ENCODE results near the gene SYNE1. TPM values are rescaled to one million over a fixed set of nuclear protein-coding genes. Genes with fewer than 3 reads are reported as not detected.

Gene SYNE1
- total and polyA plus RNA-seq, 2 of the 8 experiments (the other 6 are each of a cell fraction or from before 2014, with no cell fraction given) = 2.8 to 5.5 TPM

DNA sequence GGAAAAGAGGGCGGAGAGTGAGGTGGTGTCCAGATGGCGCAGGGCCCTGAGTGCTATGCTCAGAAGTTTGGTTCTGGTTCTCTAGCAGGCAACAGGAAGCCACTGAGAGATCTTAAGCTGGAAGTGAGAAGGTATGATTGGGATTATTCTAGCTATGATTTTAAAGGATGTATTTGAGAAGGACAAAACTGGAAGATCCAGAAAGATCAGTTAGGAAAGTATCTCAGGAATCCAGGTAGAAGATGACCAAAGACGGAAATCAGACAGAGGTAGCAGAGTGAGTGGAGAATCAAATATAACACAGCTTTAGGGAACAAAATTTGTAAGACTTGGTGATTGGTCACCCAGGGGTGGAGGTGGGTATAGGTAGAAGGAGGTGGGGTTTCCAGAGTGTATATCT lies 5.8 kb downstream of the SYNE1 start (continued):
- TF ChIP-seq, protein P1, sequence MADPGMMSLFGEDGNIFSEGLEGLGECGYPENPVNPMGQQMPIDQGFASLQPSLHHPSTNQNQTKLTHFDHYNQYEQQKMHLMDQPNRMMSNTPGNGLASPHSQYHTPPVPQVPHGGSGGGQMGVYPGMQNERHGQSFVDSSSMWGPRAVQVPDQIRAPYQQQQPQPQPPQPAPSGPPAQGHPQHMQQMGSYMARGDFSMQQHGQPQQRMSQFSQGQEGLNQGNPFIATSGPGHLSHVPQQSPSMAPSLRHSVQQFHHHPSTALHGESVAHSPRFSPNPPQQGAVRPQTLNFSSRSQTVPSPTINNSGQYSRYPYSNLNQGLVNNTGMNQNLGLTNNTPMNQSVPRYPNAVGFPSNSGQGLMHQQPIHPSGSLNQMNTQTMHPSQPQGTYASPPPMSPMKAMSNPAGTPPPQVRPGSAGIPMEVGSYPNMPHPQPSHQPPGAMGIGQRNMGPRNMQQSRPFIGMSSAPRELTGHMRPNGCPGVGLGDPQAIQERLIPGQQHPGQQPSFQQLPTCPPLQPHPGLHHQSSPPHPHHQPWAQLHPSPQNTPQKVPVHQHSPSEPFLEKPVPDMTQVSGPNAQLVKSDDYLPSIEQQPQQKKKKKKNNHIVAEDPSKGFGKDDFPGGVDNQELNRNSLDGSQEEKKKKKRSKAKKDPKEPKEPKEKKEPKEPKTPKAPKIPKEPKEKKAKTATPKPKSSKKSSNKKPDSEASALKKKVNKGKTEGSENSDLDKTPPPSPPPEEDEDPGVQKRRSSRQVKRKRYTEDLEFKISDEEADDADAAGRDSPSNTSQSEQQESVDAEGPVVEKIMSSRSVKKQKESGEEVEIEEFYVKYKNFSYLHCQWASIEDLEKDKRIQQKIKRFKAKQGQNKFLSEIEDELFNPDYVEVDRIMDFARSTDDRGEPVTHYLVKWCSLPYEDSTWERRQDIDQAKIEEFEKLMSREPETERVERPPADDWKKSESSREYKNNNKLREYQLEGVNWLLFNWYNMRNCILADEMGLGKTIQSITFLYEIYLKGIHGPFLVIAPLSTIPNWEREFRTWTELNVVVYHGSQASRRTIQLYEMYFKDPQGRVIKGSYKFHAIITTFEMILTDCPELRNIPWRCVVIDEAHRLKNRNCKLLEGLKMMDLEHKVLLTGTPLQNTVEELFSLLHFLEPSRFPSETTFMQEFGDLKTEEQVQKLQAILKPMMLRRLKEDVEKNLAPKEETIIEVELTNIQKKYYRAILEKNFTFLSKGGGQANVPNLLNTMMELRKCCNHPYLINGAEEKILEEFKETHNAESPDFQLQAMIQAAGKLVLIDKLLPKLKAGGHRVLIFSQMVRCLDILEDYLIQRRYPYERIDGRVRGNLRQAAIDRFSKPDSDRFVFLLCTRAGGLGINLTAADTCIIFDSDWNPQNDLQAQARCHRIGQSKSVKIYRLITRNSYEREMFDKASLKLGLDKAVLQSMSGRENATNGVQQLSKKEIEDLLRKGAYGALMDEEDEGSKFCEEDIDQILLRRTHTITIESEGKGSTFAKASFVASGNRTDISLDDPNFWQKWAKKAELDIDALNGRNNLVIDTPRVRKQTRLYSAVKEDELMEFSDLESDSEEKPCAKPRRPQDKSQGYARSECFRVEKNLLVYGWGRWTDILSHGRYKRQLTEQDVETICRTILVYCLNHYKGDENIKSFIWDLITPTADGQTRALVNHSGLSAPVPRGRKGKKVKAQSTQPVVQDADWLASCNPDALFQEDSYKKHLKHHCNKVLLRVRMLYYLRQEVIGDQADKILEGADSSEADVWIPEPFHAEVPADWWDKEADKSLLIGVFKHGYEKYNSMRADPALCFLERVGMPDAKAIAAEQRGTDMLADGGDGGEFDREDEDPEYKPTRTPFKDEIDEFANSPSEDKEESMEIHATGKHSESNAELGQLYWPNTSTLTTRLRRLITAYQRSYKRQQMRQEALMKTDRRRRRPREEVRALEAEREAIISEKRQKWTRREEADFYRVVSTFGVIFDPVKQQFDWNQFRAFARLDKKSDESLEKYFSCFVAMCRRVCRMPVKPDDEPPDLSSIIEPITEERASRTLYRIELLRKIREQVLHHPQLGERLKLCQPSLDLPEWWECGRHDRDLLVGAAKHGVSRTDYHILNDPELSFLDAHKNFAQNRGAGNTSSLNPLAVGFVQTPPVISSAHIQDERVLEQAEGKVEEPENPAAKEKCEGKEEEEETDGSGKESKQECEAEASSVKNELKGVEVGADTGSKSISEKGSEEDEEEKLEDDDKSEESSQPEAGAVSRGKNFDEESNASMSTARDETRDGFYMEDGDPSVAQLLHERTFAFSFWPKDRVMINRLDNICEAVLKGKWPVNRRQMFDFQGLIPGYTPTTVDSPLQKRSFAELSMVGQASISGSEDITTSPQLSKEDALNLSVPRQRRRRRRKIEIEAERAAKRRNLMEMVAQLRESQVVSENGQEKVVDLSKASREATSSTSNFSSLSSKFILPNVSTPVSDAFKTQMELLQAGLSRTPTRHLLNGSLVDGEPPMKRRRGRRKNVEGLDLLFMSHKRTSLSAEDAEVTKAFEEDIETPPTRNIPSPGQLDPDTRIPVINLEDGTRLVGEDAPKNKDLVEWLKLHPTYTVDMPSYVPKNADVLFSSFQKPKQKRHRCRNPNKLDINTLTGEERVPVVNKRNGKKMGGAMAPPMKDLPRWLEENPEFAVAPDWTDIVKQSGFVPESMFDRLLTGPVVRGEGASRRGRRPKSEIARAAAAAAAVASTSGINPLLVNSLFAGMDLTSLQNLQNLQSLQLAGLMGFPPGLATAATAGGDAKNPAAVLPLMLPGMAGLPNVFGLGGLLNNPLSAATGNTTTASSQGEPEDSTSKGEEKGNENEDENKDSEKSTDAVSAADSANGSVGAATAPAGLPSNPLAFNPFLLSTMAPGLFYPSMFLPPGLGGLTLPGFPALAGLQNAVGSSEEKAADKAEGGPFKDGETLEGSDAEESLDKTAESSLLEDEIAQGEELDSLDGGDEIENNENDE (IDR thresholded peaks at IDR 0.05; ENCODE audit: insufficient replicate concordance, low read length) = no peak
- no peak for TF ChIP-seq SIX5 (IDR thresholded peaks at IDR 0.05; ENCODE audit: low read depth, low read length)
- no peak for TF ChIP-seq SRF (IDR thresholded peaks at IDR 0.05; ENCODE audit: low read depth, low read length)
- TF ChIP-seq TAF1 (IDR thresholded peaks at IDR 0.05; ENCODE audit: low read depth, low read length) = no peak
- no peak for TF ChIP-seq NANOG (IDR thresholded peaks at IDR 0.05; ENCODE audit: insufficient read depth, low read depth, low read length, poor library complexity, severe bottlenecking)
- no peak for TF ChIP-seq ASH2L (IDR thresholded peaks at IDR 0.05; ENCODE audit: low read length)

Data from H1 (cell line).